Measurements from ENCODE around the gene IL13RA1.
A peak's percentile ranks its signal among the peaks of the same experiment; 100 is the strongest.
"Not testable (repeated sequence)": the region's sequence is repeated elsewhere in the genome, so short reads cannot be mapped to it uniquely, and the experiment has no call there.

Gene IL13RA1

GRCh38 chrX:118772051-118772450 is 44.6 kb downstream of the IL13RA1 start:
- no peak for DNase-seq (ENCODE audit: low read depth in 1 of 2, low spot score in 1 of 2)

- DNase-seq (ENCODE audit: low read depth in 1 of 2, low spot score in 1 of 2): no peak
Measured at GRCh38 chrX:118773782-118774181, 46.4 kb downstream of the IL13RA1 start.

- DNase-seq (ENCODE audit: low read depth in 1 of 2, low spot score in 1 of 2): no peak
Measured at GRCh38 chrX:118779581-118779980, 52.2 kb downstream of the IL13RA1 start.

DNA sequence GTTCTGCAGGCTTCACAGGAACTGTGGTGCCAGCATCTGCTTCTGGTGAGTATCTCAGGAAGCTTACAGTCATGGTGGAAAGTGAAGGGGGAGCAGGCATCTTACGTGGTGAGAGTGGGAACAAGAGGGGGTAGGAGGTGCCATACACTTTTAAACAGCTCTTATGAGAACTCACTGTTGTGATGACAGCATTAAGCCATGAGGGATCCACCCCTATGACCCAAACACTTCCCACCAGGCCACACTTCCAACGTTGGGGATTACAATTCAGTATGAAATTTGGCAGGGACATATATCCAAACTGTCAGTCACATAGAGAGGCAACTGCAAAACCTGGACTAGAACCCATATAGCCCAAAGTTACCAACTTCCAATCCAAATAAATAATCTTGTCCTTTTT is 53.1 kb downstream of the IL13RA1 start:
- no peak for DNase-seq (ENCODE audit: low read depth in 1 of 2, low spot score in 1 of 2)

GRCh38 chrX:118780911-118781310 is 53.5 kb downstream of the IL13RA1 start:
- no peak for DNase-seq (ENCODE audit: low read depth in 1 of 2, low spot score in 1 of 2)

DNA sequence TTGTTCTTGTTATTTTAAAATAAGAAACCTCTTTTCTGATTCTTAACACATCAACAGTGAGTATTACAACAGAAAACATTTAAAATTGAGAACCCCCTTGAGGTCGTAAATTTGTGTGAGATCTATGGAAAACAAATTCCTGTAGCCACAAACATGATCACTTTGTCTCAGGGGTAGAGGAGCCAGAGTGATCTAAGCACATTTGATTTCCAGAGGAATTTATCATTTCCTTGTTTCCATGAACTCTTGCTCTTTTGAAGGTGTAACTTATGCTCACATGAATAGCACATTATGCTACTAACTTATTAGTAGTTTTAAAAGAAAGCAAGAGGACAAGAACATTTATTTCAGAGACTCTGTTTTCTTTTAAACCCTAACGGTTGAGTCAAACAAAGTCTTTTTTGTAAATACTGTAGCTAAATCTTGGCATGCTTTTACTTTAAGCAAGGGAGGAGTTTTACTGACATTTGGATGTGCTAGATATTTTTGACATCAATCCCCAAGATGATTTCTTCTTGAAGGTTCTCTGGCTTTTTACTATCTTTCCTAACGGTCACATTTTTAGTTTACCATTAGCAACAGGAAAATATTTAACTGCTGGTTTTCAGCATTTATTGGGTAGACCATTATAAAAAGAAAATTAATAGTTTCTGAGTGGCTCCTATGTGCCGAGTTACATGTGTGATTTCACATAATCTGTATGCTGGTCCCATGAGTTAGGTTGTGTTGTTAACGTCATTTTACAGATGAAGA is 68.3 kb downstream of the IL13RA1 start:
- no peak for DNase-seq (ENCODE audit: low read depth in 1 of 2, low spot score in 1 of 2)

- no peak for DNase-seq (ENCODE audit: low read depth in 1 of 2, low spot score in 1 of 2)
Measured at GRCh38 chrX:118802857-118803256, 75.5 kb downstream of the IL13RA1 start.

- DNase-seq (ENCODE audit: low read depth in 1 of 2, low spot score in 1 of 2): peak in 1 of 2 donors; percentile 16
Measured at GRCh38 chrX:118807151-118808017, 80.0 kb downstream of the IL13RA1 start.

GRCh38 chrX:118817257-118817656 is 89.9 kb downstream of the IL13RA1 start:
- DNase-seq (ENCODE audit: low read depth in 1 of 2, low spot score in 1 of 2): not testable (repeated sequence)

DNA sequence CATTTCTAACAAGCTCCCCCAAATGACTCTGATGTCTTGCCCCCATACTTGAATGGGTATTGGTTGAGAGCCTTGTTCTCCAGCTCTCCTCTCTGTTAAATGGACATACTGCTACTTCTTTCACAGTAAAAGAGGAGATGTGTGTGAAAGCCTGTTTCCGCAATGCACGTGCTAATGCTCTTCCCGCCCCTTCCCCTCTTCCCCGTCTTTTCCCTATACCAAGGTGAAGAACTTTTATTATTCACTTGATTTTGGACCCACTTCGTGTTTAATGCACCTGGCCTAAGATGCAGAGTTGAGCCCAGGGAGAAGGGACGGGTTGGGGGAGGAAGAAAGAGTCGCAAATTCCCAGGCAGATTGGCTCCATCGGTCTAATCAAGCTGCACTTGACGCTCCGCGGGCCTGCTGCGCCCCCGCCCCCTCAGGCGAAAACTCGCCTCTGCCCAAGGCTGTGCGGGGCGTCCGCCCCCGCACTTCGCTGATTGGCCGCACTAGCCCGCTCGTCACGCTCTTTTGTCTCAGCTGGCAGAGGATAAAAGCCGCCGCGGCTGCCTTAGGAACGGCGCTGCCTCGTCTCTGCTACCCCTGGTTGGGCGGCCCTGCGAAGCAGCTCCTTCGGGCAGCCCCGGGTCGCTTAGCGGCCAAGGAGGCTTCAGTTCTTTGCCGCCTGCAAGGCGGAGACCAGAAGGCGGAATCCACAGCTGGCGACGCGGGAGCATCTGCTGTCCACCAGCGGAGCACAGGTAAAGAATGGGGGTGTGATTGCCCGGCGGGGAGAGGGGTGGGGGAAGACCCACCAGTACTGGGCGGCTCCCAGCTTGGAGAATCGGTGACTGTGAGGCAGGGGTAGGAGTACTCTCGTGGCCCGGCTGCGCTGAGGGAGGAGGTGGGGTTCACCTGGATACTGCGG is 96.1 kb downstream of the IL13RA1 start, which contains the start of gene ZCCHC12:
TSS of gene ZCCHC12 (plus strand) at position 562 of the 910 bp plus-strand sequence. CDS start 1,421 bp downstream, outside the sequence.
- peak in 1 of 2 donors; percentile 2 for DNase-seq (ENCODE audit: low read depth in 1 of 2, low spot score in 1 of 2)

DNA sequence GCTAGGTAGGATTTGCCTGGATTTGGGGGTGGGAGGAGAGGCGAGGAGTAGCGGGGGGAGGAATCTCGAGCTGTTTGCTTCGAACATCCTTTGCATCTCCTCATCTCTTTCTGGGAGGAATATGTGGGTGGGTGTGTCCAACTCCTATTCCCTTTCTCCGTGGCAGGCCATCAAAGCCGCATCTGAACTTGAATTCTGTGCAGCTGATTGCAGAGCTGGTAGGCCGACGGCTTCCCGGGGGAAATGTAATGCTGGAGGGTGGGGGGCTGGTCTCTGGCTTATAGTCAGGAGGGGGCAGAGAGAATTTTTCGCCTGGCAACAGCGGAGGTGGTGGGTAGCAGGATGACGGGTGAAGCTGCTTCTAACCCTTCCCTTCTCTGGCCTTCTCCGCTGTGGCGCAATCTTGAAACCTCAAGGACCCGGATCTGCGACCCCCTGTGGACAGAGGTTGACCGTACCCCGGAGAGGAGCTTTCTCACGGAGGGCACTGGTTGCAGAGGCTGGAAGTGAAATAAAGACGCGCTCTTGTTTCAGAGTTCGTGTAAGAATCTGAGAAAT is 96.8 kb downstream of the IL13RA1 start:
- DNase-seq (ENCODE audit: low read depth in 1 of 2, low spot score in 1 of 2): no peak

GRCh38 chrX:118825227-118825626 is 97.8 kb downstream of the IL13RA1 start:
- DNase-seq (ENCODE audit: low read depth in 1 of 2, low spot score in 1 of 2): no peak

- peak; percentile 35 to 45 for DNase-seq (ENCODE audit: low read depth in 1 of 2, low spot score in 1 of 2)
Measured at GRCh38 chrX:118839334-118839958, 112.0 kb downstream of the IL13RA1 start.
